H9 (cell line): ENCODE measurements around the gene IGSF9. TPM values are rescaled to one million over a fixed set of nuclear protein-coding genes. Genes with fewer than 3 reads are reported as not detected.
A peak's percentile ranks its signal among the peaks of the same experiment; 100 is the strongest.

Source experiments
- DNase-seq: peaks from one replicate; pipeline ENCODE4 v3.0.0-alpha.2; 2017
- H2AFZ ChIP-seq: one replicate; pipeline ENCODE4 v1.6.1; 2013; ENCODE audit warnings: mild to moderate bottlenecking, low read length, control low read depth, moderate library complexity
- H2AK5ac ChIP-seq: 2 replicates; pipeline ENCODE4 v1.6.1; 2013; ENCODE audit warnings: low read length, control low read depth, mixed read lengths; ENCODE audit not compliant: insufficient read length
- H2BK120ac ChIP-seq: one replicate; pipeline ENCODE4 v1.6.1; 2013; ENCODE audit warnings: low read depth, mild to moderate bottlenecking, low read length, control low read depth, inconsistent platforms; ENCODE audit not compliant: poor library complexity, severe bottlenecking
- H2BK12ac ChIP-seq: 2 replicates; pipeline ENCODE4 v1.6.1; 2013; ENCODE audit warnings: low read length, control low read depth, mixed read lengths, low read depth; ENCODE audit not compliant: insufficient read length
- H2BK15ac ChIP-seq: 2 replicates; pipeline ENCODE4 v1.6.1; 2013; ENCODE audit warnings: low read depth, low read length, control low read depth
- H2BK20ac ChIP-seq: one replicate; pipeline ENCODE4 v1.6.1; 2013; ENCODE audit warnings: low read depth, mild to moderate bottlenecking, low read length, control low read depth, inconsistent platforms; ENCODE audit not compliant: poor library complexity, severe bottlenecking
- H2BK5ac ChIP-seq: 2 replicates; pipeline ENCODE4 v1.6.1; 2013; ENCODE audit warnings: low read length, control low read depth, mixed read lengths; ENCODE audit not compliant: insufficient read length
- H3K14ac ChIP-seq: 2 replicates; pipeline ENCODE4 v1.6.1; 2013; ENCODE audit warnings: low read length, control low read depth; ENCODE audit not compliant: insufficient read depth
- H3K18ac ChIP-seq: 2 replicates; pipeline ENCODE4 v1.6.1; 2013; ENCODE audit warnings: low read depth, mild to moderate bottlenecking, mixed read lengths, low read length, control low read depth; ENCODE audit not compliant: insufficient read length
- H3K23ac ChIP-seq: 2 replicates; pipeline ENCODE4 v1.6.1; 2013; ENCODE audit warnings: low read length, control low read depth, mixed read lengths, low read depth; ENCODE audit not compliant: insufficient read length
- H3K23me2 ChIP-seq: 2 replicates; pipeline ENCODE4 v1.6.1; 2013; ENCODE audit warnings: low read depth, mild to moderate bottlenecking, mixed read lengths, low read length, control low read depth; ENCODE audit not compliant: insufficient read length, poor library complexity, severe bottlenecking
- H3K27ac ChIP-seq: 2 replicates; pipeline ENCODE4 v1.5.1; 2013; ENCODE audit warnings: low read length, control low read depth, mixed read lengths, low read depth; ENCODE audit not compliant: insufficient read length
- H3K27me3 ChIP-seq: 2 replicates; pipeline ENCODE4 v1.6.1; 2013; ENCODE audit warnings: low read length, control low read depth, inconsistent platforms; ENCODE audit not compliant: insufficient read depth
- H3K4ac ChIP-seq: 2 replicates; pipeline ENCODE4 v1.6.1; 2013; ENCODE audit warnings: low read depth, mild to moderate bottlenecking, control low read depth, inconsistent platforms, low read length, moderate library complexity
- H3K4me1 ChIP-seq: 2 replicates; pipeline ENCODE4 v1.6.1; 2013; ENCODE audit warnings: low read length, control low read depth, inconsistent platforms; ENCODE audit not compliant: insufficient read depth
- H3K4me2 ChIP-seq: 2 replicates; pipeline ENCODE4 v1.6.1; 2013; ENCODE audit warnings: low read length, control low read depth, mixed read lengths; ENCODE audit not compliant: insufficient read length, insufficient read depth
- H3K56ac ChIP-seq: 2 replicates; pipeline ENCODE4 v1.6.1; 2013; ENCODE audit warnings: low read depth, mild to moderate bottlenecking, mixed read lengths, low read length, control low read depth; ENCODE audit not compliant: insufficient read length
- H3K79me1 ChIP-seq: 2 replicates; pipeline ENCODE4 v1.6.1; 2013; ENCODE audit warnings: low read depth, mild to moderate bottlenecking, moderate library complexity, low read length, control low read depth, inconsistent platforms; ENCODE audit not compliant: insufficient read depth, poor library complexity, severe bottlenecking
- H3K79me2 ChIP-seq: 2 replicates; pipeline ENCODE4 v1.6.1; 2013; ENCODE audit warnings: low read length, control low read depth, inconsistent platforms; ENCODE audit not compliant: insufficient read depth
- H3K9ac ChIP-seq: 2 replicates; pipeline ENCODE4 v1.6.1; 2013; ENCODE audit warnings: low read length, control low read depth, mixed read lengths; ENCODE audit not compliant: insufficient read length; ENCODE audit errors: extremely low read depth
- H3K9me3 ChIP-seq: one replicate; pipeline ENCODE4 v1.6.1; 2013; ENCODE audit warnings: low read depth, low read length, inconsistent platforms; ENCODE audit not compliant: control insufficient read depth
- H3T11ph ChIP-seq: one replicate; pipeline ENCODE4 v1.6.1; 2013; ENCODE audit warnings: mild to moderate bottlenecking, low read length, control low read depth, inconsistent platforms
- H4K20me1 ChIP-seq: one replicate; pipeline ENCODE4 v1.6.1; 2013; ENCODE audit not compliant: control insufficient read depth, insufficient read length, insufficient read depth
- H4K5ac ChIP-seq: 2 replicates; pipeline ENCODE4 v1.6.1; 2013; ENCODE audit warnings: low read depth, mild to moderate bottlenecking, mixed read lengths, low read length, control low read depth; ENCODE audit not compliant: insufficient read length
- H4K8ac ChIP-seq: replicated peaks from 2 replicates; pipeline ENCODE4 v1.6.1; 2013; ENCODE audit warnings: low read length, control low read depth, mixed read lengths, low read depth; ENCODE audit not compliant: insufficient read length
- H4K91ac ChIP-seq: 2 replicates; pipeline ENCODE4 v1.6.1; 2013; ENCODE audit warnings: low read depth, mild to moderate bottlenecking, moderate library complexity, mixed read lengths, low read length, control low read depth; ENCODE audit not compliant: insufficient read length
- H3K27ac Mint-ChIP-seq, 3 experiments: 2 replicates in 2 of 3; 3 replicates in 1 of 3; pipeline ENCODE4 v1.8.0; 2020 to 2021; ENCODE audit warnings: mixed read lengths in 3 of 3, mild to moderate bottlenecking in 1 of 3, moderate library complexity in 1 of 3
- H3K27me3 Mint-ChIP-seq: 2 replicates; pipeline ENCODE4 v1.8.0; 2021; ENCODE audit warnings: low read depth, mild to moderate bottlenecking, moderate library complexity, mixed read lengths
- H3K36me3 Mint-ChIP-seq, 3 experiments: 2 replicates in 2 of 3; 3 replicates in 1 of 3; pipeline ENCODE4 v1.8.0; 2020 to 2021; ENCODE audit warnings: low read depth in 3 of 3, mixed read lengths in 3 of 3; ENCODE audit not compliant: insufficient read depth in 1 of 3
- H3K4me1 Mint-ChIP-seq, 2 experiments: 2 replicates each; pipeline ENCODE4 v1.8.0; 2020; ENCODE audit warnings: mixed read lengths in 2 of 2
- H3K4me3 Mint-ChIP-seq, 2 experiments: 2 replicates in 1 of 2; 3 replicates in 1 of 2; pipeline ENCODE4 v1.8.0; 2020 to 2021; ENCODE audit warnings: mild to moderate bottlenecking in 2 of 2, mixed read lengths in 2 of 2, moderate library complexity in 1 of 2
- H3K9me3 Mint-ChIP-seq, 2 experiments: 2 replicates in 1 of 2; 3 replicates in 1 of 2; pipeline ENCODE4 v1.8.0; 2020; ENCODE audit warnings: mild to moderate bottlenecking in 2 of 2, mixed read lengths in 2 of 2, moderate library complexity in 1 of 2
- CTCF ChIP-seq: fragments of 200-600 bp; sonication (generic); conservative IDR thresholded peaks from 3 replicates; pipeline ENCODE4 v1.8.0; 2021; ENCODE audit warnings: antibody characterized with exemption, mild to moderate bottlenecking
- WGBS: extraction: QIAGEN DNeasy Blood & Tissue Kit; methylation state at CpG from one replicate; pipeline ENCODE4 v1.1.7; 2013; ENCODE audit warnings: missing lambda C conversion rate, low lambda C conversion rate, mixed read lengths; ENCODE audit not compliant: insufficient read length; ENCODE audit errors: extremely low coverage; 5-methylcytosine and 5-hydroxymethylcytosine counted together
- total RNA-seq: library from RNA; stranded (reverse); gene quantifications from 2 replicates; pipeline ENCODE4 v1.2.1, GENCODE V29; 2021

Gene IGSF9
- total RNA-seq, 1 experiment from 2014 or later, result 11.3 TPM

- H3K27me3 Mint-ChIP-seq, result peaks cover 12% of the 10 kb centered on the region
- DNase-seq, result peak; percentile 71
- no peak overlapping the region for H2AFZ ChIP-seq
- peak overlapping the region; percentile 75 for H3K14ac ChIP-seq
- H3K4me1 Mint-ChIP-seq, result peaks cover 29 to 36% of the 10 kb centered on the region in 2 experiments
- H3K79me1 ChIP-seq, result no peaks in the 10 kb centered on the region
- no peaks in the 10 kb centered on the region; a peak in 1 of 5 replicates for H3K9me3 Mint-ChIP-seq
- WGBS, result no CpG with 5 or more reads among the region's 31 CpGs
- no peak overlapping the region for H2BK5ac ChIP-seq
- no peak overlapping the region for H2BK15ac ChIP-seq
- H3K23me2 ChIP-seq, result peaks cover 17% of the 10 kb centered on the region
- H4K20me1 ChIP-seq, result no peaks in the 10 kb centered on the region
- no peak overlapping the region for H3T11ph ChIP-seq
- peaks cover 8 to 35% (median 25%) of the 10 kb centered on the region in 3 experiments for H3K36me3 Mint-ChIP-seq
- H3K4me2 ChIP-seq, result peak overlapping the region; percentile 60
- H3K27me3 ChIP-seq, result no peaks in the 10 kb centered on the region
- no peak overlapping the region for H3K27ac ChIP-seq
- H3K56ac ChIP-seq, result no peak overlapping the region
- H2BK12ac ChIP-seq, result no peak overlapping the region
- peak overlapping the region; percentile 87 to 91 for H3K4me3 Mint-ChIP-seq
- H2BK20ac ChIP-seq, result no peak overlapping the region
- H2AK5ac ChIP-seq, result no peak overlapping the region
- H3K23ac ChIP-seq, result no peak overlapping the region
- peak overlapping the region; percentile 89 for H2BK120ac ChIP-seq
- no peaks in the 10 kb centered on the region for H3K9me3 ChIP-seq
- H3K79me2 ChIP-seq, result no peaks in the 10 kb centered on the region
- TF ChIP-seq CTCF, result no peak
- H3K9ac ChIP-seq, result peak overlapping the region; percentile 0
- no peak overlapping the region for H3K4ac ChIP-seq
- no peak overlapping the region for H4K5ac ChIP-seq
- peak overlapping the region in 1 of 3 experiments; percentile 98; a peak in 2 of 7 replicates for H3K27ac Mint-ChIP-seq
- H4K91ac ChIP-seq, result peak overlapping the region; percentile 58
- peak overlapping the region; percentile 69 for H3K18ac ChIP-seq
- H3K4me1 ChIP-seq, result no peaks in the 10 kb centered on the region; the same call in 1 of the 2 replicates
- no peak overlapping the region for H4K8ac ChIP-seq
These were observed 21.2 kb downstream of the IGSF9 start for GRCh38 chr1:159924025-159924790.
